ENCODE measurements around the gene AIFM3. TPM values are rescaled to one million over a fixed set of nuclear protein-coding genes. Genes with fewer than 3 reads are reported as not detected.

The AIFM3 gene
- polyA plus RNA-seq, 1 donor from 2014 or later, result 1.1 TPM

DNA sequence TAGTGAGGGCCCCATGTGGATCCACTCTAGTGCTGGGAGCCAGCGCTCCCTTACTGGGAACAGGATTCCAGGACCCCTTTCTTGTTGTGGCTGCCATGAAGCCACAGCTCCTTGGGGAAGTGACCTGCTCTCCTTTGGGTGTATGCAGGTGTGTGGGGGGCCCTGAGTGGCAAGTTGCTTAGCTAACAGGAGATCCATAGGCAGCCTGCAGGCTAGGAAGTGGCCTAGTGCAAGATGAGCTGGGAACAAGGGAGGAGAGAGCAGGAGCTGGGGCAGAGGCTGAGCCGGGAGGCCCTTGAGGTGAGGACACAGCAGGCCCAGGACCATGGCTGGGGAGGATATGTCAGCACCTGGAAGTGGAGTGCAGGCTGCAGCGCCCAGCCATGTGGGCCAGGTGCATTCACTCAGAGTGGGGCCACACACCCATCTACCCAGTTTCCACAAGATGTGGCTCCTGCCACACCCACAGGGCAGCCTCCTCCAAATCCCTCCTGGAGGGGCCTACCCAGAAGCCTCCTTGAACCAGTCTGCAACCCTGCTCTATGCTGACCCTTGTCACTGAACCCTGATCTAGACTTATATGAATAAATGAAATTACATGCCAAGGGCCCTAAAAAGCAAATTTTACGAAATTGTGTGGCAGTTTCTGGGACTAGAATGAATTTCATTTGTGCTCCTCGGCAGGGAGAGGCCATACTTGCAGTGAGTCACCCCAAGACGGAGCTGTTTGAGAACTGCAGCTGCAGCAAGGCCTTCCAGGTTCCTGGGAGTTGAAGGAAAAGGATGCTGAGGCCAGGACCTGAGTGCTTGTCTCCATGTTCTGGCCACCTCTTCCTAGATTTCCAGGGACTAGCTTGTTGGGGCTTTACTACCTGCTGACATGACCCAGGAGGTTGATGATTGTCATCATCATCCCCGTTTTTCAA, 31.6 kb downstream of the AIFM3 start:
- no peaks in the 10 kb centered on the region for H3K36me3 ChIP-seq (ENCODE audit: insufficient read depth, low read length)
- no peaks in the 10 kb centered on the region for H4K20me1 ChIP-seq (ENCODE audit: insufficient read depth)
- H3K27ac ChIP-seq (ENCODE audit: low read length), result no peak overlapping the region
- no peaks in the 10 kb centered on the region for H3K27me3 ChIP-seq (ENCODE audit: insufficient read depth, low read depth, low read length)
- H3F3A ChIP-seq (ENCODE audit: insufficient read depth, low read length, poor library complexity, severe bottlenecking), result no peaks in the 10 kb centered on the region
- H3K4me2 ChIP-seq (ENCODE audit: low read length), result no peak overlapping the region
- no peak overlapping the region for H3K9ac ChIP-seq (ENCODE audit: low read length)
- H3K9me3 ChIP-seq (ENCODE audit: low read length), result no peaks in the 10 kb centered on the region
- TF ChIP-seq, protein P1, sequence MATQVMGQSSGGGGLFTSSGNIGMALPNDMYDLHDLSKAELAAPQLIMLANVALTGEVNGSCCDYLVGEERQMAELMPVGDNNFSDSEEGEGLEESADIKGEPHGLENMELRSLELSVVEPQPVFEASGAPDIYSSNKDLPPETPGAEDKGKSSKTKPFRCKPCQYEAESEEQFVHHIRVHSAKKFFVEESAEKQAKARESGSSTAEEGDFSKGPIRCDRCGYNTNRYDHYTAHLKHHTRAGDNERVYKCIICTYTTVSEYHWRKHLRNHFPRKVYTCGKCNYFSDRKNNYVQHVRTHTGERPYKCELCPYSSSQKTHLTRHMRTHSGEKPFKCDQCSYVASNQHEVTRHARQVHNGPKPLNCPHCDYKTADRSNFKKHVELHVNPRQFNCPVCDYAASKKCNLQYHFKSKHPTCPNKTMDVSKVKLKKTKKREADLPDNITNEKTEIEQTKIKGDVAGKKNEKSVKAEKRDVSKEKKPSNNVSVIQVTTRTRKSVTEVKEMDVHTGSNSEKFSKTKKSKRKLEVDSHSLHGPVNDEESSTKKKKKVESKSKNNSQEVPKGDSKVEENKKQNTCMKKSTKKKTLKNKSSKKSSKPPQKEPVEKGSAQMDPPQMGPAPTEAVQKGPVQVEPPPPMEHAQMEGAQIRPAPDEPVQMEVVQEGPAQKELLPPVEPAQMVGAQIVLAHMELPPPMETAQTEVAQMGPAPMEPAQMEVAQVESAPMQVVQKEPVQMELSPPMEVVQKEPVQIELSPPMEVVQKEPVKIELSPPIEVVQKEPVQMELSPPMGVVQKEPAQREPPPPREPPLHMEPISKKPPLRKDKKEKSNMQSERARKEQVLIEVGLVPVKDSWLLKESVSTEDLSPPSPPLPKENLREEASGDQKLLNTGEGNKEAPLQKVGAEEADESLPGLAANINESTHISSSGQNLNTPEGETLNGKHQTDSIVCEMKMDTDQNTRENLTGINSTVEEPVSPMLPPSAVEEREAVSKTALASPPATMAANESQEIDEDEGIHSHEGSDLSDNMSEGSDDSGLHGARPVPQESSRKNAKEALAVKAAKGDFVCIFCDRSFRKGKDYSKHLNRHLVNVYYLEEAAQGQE (IDR thresholded peaks at IDR 0.05; ENCODE audit: borderline replicate concordance), result no peak
- TF ChIP-seq TAF1 (IDR thresholded peaks at IDR 0.05; ENCODE audit: low read depth) (no peak), MXI1 (conservative IDR thresholded peaks at IDR 0.05; ENCODE audit: poor library complexity, severe bottlenecking) (no peak)
- no peaks in the 10 kb centered on the region for H3K9me2 ChIP-seq (ENCODE audit: insufficient read depth, low read length)
- H3K4me3 ChIP-seq (ENCODE audit: low read length), result no peak overlapping the region
- H2AFZ ChIP-seq (ENCODE audit: low read depth, low read length), result no peak overlapping the region
- peaks cover 3% of the 10 kb centered on the region for H3K79me2 ChIP-seq (replicated peaks; ENCODE audit: insufficient read depth, low read length)

DNA sequence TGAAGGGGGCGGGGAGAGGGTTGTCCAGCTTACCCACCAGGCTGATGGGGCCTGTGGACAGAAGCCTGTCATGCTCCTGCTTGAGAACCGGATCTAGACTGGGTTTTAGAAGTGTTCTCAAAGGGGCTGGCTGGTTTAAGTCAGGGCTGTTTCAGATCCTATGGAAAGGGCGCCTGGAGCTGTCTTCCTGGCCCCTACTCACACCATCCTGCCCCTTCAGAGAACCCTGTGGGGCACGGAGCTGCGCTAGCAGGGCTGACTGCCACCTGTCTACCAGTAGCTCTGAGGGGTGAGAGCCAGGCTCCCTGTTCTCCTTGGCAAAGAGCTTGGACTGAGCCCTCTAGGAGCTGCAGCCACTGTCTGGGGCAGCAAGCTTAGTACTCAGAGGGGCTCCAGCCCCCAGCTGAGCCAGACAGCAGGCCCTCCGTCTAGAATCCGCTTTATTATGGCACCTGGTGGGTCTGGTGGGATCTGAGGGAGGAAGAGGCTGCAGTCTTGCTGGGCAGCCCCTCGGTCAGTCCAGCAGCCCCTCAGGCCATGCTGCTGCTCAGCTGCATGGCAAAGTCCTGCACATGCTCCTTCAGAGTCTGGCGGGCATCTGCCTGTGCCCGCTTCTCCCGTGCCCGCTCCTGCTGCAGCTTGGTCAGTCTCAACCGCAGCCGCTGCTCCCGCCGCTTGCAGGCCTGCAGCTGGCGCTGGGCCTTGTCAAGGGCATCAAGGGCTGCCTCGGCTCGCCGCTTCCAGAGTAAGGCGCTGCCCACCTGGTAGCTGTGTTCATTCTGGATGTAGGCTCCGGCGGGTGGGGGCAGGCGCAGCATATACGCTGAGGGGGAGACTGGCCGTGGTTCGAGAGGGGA, 32.5 kb downstream of the AIFM3 start:
- Histone ChIP-seq H3K9me2 (ENCODE audit: insufficient read depth, low read length) (no peaks in the 10 kb centered on the region), H3K27ac (ENCODE audit: low read length) (no peak overlapping the region), H2AFZ (ENCODE audit: low read depth, low read length) (no peak overlapping the region), H3K79me2 (replicated peaks; ENCODE audit: insufficient read depth, low read length) (peaks cover 3% of the 10 kb centered on the region), H3K9ac (ENCODE audit: low read length) (no peak overlapping the region), H3K9me3 (ENCODE audit: low read length) (no peaks in the 10 kb centered on the region), H3K4me2 (ENCODE audit: low read length) (no peak overlapping the region), H3F3A (ENCODE audit: insufficient read depth, low read length, poor library complexity, severe bottlenecking) (no peaks in the 10 kb centered on the region), H4K20me1 (ENCODE audit: insufficient read depth) (no peaks in the 10 kb centered on the region), H3K4me3 (ENCODE audit: low read length) (peak overlapping the region; percentile 69), H3K36me3 (ENCODE audit: insufficient read depth, low read length) (no peaks in the 10 kb centered on the region), H3K27me3 (ENCODE audit: insufficient read depth, low read depth, low read length) (no peaks in the 10 kb centered on the region)
- no peak for TF ChIP-seq RAD21 (conservative IDR thresholded peaks at IDR 0.05)
- TF ChIP-seq POLR2AphosphoS5 (IDR thresholded peaks at IDR 0.05), result no peak
- TF ChIP-seq, protein P1 (IDR thresholded peaks at IDR 0.05; ENCODE audit: borderline replicate concordance), result no peak
- no peak for TF ChIP-seq MXI1 (conservative IDR thresholded peaks at IDR 0.05; ENCODE audit: poor library complexity, severe bottlenecking)
- no peak for TF ChIP-seq EZH2 (IDR thresholded peaks at IDR 0.05; ENCODE audit: borderline replicate concordance, insufficient read depth, low read length, poor library complexity, severe bottlenecking)
- TF ChIP-seq TAF1 (IDR thresholded peaks at IDR 0.05; ENCODE audit: low read depth), result no peak
- TF ChIP-seq, protein P2, sequence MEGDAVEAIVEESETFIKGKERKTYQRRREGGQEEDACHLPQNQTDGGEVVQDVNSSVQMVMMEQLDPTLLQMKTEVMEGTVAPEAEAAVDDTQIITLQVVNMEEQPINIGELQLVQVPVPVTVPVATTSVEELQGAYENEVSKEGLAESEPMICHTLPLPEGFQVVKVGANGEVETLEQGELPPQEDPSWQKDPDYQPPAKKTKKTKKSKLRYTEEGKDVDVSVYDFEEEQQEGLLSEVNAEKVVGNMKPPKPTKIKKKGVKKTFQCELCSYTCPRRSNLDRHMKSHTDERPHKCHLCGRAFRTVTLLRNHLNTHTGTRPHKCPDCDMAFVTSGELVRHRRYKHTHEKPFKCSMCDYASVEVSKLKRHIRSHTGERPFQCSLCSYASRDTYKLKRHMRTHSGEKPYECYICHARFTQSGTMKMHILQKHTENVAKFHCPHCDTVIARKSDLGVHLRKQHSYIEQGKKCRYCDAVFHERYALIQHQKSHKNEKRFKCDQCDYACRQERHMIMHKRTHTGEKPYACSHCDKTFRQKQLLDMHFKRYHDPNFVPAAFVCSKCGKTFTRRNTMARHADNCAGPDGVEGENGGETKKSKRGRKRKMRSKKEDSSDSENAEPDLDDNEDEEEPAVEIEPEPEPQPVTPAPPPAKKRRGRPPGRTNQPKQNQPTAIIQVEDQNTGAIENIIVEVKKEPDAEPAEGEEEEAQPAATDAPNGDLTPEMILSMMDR (IDR thresholded peaks at IDR 0.05; ENCODE audit: poor library complexity, severe bottlenecking), result no peak
- no peak for TF ChIP-seq SMC3 (conservative IDR thresholded peaks at IDR 0.05; ENCODE audit: poor library complexity)
- no peak for TF ChIP-seq EP300 (conservative IDR thresholded peaks at IDR 0.05; ENCODE audit: poor library complexity, severe bottlenecking)

Measured in neural cell (in vitro differentiated cells).